Stimulated activated naive CD8-positive, alpha-beta T cell treated with anti-CD3 and anti-CD28 coated beads, Interleukin-15, Interleukin-2, amounts not matched to agents 100 ng/mL and 50 ng/mL, for 24 hours (primary cell): Measurements from ENCODE around the gene ALDH3A2.
A peak's percentile ranks its signal among the peaks of the same experiment; 100 is the strongest.

ENCODE experiments used
- H3K27ac Mint-ChIP-seq: one replicate; pipeline ENCODE4 v1.8.0; 2021; ENCODE audit warnings: mild to moderate bottlenecking, mixed read lengths
- H3K27me3 Mint-ChIP-seq: one replicate; pipeline ENCODE4 v1.8.0; 2021; ENCODE audit warnings: mixed read lengths
- H3K36me3 Mint-ChIP-seq: one replicate; pipeline ENCODE4 v1.8.0; 2021; ENCODE audit warnings: low read depth, mixed read lengths
- H3K4me1 Mint-ChIP-seq: one replicate; pipeline ENCODE4 v1.8.0; 2021; ENCODE audit warnings: low read depth, mixed read lengths
- H3K4me3 Mint-ChIP-seq: one replicate; pipeline ENCODE4 v1.8.0; 2021; ENCODE audit warnings: mild to moderate bottlenecking, mixed read lengths
- H3K9me3 Mint-ChIP-seq: one replicate; pipeline ENCODE4 v1.8.0; 2021; ENCODE audit warnings: mixed read lengths

Gene ALDH3A2

GRCh38 chr17:19648475-19649273 is at the start of gene ALDH3A2:
TSS of gene ALDH3A2 (plus strand) at chr17:19648751. CDS start at chr17:19648972, 221 bp downstream.
- Mint-ChIP-seq H3K4me1 (peaks cover 38% of the 10 kb centered on the region), H3K36me3 (peaks cover 6% of the 10 kb centered on the region), H3K4me3 (peak within 1 kb of the TSS; percentile 91), H3K27me3 (no peaks in the 10 kb centered on the region), H3K27ac (peak within 1 kb of the TSS; percentile 93), H3K9me3 (no peaks in the 10 kb centered on the region)

DNA sequence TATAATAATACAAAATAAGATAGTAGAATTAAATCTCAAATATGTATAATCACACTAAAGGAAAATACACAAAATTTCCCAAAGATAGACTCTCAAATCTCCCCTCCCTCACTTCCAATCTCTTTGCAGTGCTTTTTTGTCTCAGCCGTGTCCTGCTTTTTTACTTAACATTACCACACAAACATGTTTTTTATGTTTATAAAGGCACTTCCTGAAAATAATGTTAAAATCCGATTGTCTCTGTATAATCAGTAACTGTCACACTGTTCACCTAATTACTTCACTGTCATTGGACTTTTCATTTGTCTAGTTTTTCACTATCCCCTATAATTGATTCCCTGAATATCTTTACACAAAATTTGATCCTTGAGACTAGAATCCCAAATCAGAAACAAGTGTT is 38.2 kb upstream of the ALDH3A2 start:
- Mint-ChIP-seq H3K27ac (no peak overlapping the region), H3K4me3 (no peak overlapping the region), H3K4me1 (no peaks in the 10 kb centered on the region), H3K36me3 (no peaks in the 10 kb centered on the region), H3K27me3 (no peaks in the 10 kb centered on the region), H3K9me3 (no peaks in the 10 kb centered on the region)

GRCh38 chr17:19610879-19611278 is 37.7 kb upstream of the ALDH3A2 start:
- Mint-ChIP-seq H3K36me3 (no peaks in the 10 kb centered on the region), H3K27ac (no peak overlapping the region), H3K4me3 (no peak overlapping the region), H3K9me3 (no peaks in the 10 kb centered on the region), H3K4me1 (no peaks in the 10 kb centered on the region), H3K27me3 (no peaks in the 10 kb centered on the region)

DNA sequence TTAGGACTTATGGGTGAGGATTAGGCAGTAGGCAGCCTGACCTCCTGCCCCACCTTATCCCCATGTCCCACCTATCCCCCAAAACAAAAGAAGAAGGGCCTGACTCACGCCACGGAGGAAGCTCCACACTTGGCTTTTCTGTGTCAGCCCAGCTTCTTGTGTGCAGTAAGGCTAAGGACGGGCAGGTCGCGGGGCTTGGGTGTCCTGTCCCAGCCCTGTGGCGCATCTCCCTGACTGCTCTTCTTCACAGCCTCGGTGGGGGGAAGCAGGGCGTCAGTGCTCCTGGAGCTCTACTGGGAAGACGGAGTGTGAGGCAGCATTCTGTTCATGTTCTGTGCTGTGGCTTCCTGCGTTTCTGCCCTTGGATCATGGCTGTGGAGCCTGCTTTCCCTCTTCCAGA is 34.6 kb upstream of the ALDH3A2 start:
- Mint-ChIP-seq H3K4me1 (no peaks in the 10 kb centered on the region), H3K27me3 (no peaks in the 10 kb centered on the region), H3K9me3 (peaks cover 13% of the 10 kb centered on the region), H3K36me3 (peaks cover 12% of the 10 kb centered on the region), H3K27ac (no peak overlapping the region), H3K4me3 (no peak overlapping the region)

GRCh38 chr17:19614900-19615299 is 33.7 kb upstream of the ALDH3A2 start:
- peaks cover 22% of the 10 kb centered on the region for H3K9me3 Mint-ChIP-seq
- no peak overlapping the region for H3K4me3 Mint-ChIP-seq
- no peaks in the 10 kb centered on the region for H3K4me1 Mint-ChIP-seq
- H3K27me3 Mint-ChIP-seq, result no peaks in the 10 kb centered on the region
- no peak overlapping the region for H3K27ac Mint-ChIP-seq
- H3K36me3 Mint-ChIP-seq, result peaks cover 22% of the 10 kb centered on the region

DNA sequence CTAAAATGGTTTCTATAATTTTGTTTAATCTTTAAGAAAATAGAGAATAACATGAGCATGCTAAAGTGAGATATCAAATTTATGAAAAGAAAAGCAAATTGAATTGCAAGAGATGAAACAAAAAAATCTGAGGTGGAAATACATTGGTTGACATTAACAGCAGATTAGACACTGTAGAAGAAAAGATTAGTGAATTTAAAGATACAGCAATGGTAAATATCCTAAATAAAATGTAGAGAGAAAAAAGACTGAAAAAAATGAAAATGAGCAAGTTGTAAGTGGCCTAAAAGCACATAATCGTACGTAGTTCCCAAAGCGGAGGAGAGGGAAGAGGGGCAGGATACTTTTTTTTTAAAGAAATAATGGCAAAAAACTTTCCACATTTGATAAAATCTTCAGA is 30.5 kb upstream of the ALDH3A2 start:
- Mint-ChIP-seq H3K36me3 (peaks cover 24% of the 10 kb centered on the region), H3K4me3 (no peak overlapping the region), H3K27ac (no peak overlapping the region), H3K9me3 (peaks cover 24% of the 10 kb centered on the region), H3K27me3 (peaks cover 3% of the 10 kb centered on the region), H3K4me1 (no peaks in the 10 kb centered on the region)

GRCh38 chr17:19619705-19620325 is 28.7 kb upstream of the ALDH3A2 start:
- H3K27me3 Mint-ChIP-seq, result peaks cover 6% of the 10 kb centered on the region
- peaks cover 24% of the 10 kb centered on the region for H3K36me3 Mint-ChIP-seq
- H3K4me1 Mint-ChIP-seq, result no peaks in the 10 kb centered on the region
- H3K27ac Mint-ChIP-seq, result no peak overlapping the region
- H3K4me3 Mint-ChIP-seq, result no peak overlapping the region
- peaks cover 24% of the 10 kb centered on the region for H3K9me3 Mint-ChIP-seq

DNA sequence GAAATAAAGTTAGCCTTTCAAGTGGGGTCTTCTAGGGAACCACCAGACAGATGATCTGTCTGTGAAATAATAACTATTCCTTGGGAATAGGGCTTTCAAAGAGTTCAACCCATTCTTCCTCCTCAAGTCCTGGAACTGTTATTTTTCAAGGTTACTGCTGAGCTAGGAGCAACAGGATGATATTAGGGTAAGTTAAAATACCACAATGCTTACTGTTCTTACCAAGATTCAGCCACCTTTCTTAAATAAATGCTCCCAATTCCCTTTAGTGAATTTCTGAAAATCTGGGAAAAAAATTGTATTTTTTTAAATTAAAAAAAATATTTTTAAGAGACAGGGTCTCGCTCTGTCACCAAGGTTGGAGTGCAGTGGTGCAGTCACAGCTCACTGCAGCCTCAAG is 26.9 kb upstream of the ALDH3A2 start:
- no peaks in the 10 kb centered on the region for H3K4me1 Mint-ChIP-seq
- H3K27me3 Mint-ChIP-seq, result peaks cover 10% of the 10 kb centered on the region
- H3K27ac Mint-ChIP-seq, result no peak overlapping the region

GRCh38 chr17:19626079-19626478 is 22.5 kb upstream of the ALDH3A2 start:
- Mint-ChIP-seq H3K9me3 (no peaks in the 10 kb centered on the region), H3K4me3 (no peak overlapping the region), H3K36me3 (no peaks in the 10 kb centered on the region), H3K4me1 (no peaks in the 10 kb centered on the region), H3K27ac (no peak overlapping the region), H3K27me3 (peaks cover 10% of the 10 kb centered on the region)

More for the DNA sequence above, 26.9 kb upstream of the ALDH3A2 start:
- no peak overlapping the region for H3K4me3 Mint-ChIP-seq
- peaks cover 24% of the 10 kb centered on the region for H3K9me3 Mint-ChIP-seq
- peaks cover 24% of the 10 kb centered on the region for H3K36me3 Mint-ChIP-seq

- no peaks in the 10 kb centered on the region for H3K4me1 Mint-ChIP-seq
- H3K9me3 Mint-ChIP-seq, result no peaks in the 10 kb centered on the region
- H3K27ac Mint-ChIP-seq, result no peak overlapping the region
- H3K4me3 Mint-ChIP-seq, result no peak overlapping the region
- no peaks in the 10 kb centered on the region for H3K36me3 Mint-ChIP-seq
- H3K27me3 Mint-ChIP-seq, result peaks cover 10% of the 10 kb centered on the region
Observed at GRCh38 chr17:19629449-19629848, 19.1 kb upstream of the ALDH3A2 start.

GRCh38 chr17:19630035-19630434 is 18.5 kb upstream of the ALDH3A2 start:
- Mint-ChIP-seq H3K4me3 (no peak overlapping the region), H3K27ac (no peak overlapping the region), H3K36me3 (no peaks in the 10 kb centered on the region), H3K9me3 (no peaks in the 10 kb centered on the region), H3K27me3 (peaks cover 10% of the 10 kb centered on the region), H3K4me1 (no peaks in the 10 kb centered on the region)

- Mint-ChIP-seq H3K4me3 (no peak overlapping the region), H3K27ac (no peak overlapping the region), H3K36me3 (no peaks in the 10 kb centered on the region), H3K9me3 (no peaks in the 10 kb centered on the region), H3K27me3 (peaks cover 14% of the 10 kb centered on the region), H3K4me1 (no peaks in the 10 kb centered on the region)
Observed at GRCh38 chr17:19630661-19631060, 17.9 kb upstream of the ALDH3A2 start.

DNA sequence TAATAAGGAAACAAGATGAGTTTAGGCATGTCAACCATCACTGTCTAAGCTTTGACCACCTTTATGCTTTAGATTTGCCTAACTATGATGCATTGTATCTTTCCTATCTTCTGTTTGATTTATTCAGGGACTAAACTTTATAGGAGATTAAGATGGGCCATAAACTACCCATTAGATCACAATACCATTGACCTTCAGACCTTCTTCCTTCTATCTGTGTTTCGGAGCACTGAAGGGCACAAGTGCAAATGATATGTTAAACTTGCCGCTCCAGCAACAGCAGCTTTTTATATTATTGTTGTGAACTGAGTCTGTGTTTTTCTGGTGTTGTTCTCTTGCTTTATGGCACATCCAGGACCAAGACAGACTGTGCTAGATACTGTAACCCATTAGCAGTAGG is 16.6 kb upstream of the ALDH3A2 start:
- Mint-ChIP-seq H3K36me3 (no peaks in the 10 kb centered on the region), H3K4me3 (no peak overlapping the region), H3K9me3 (no peaks in the 10 kb centered on the region), H3K27me3 (peaks cover 20% of the 10 kb centered on the region), H3K27ac (no peak overlapping the region), H3K4me1 (no peaks in the 10 kb centered on the region)

- Mint-ChIP-seq H3K27me3 (peaks cover 23% of the 10 kb centered on the region), H3K4me3 (no peak overlapping the region), H3K36me3 (no peaks in the 10 kb centered on the region), H3K27ac (no peak overlapping the region), H3K9me3 (no peaks in the 10 kb centered on the region), H3K4me1 (peaks cover 15% of the 10 kb centered on the region)
Observed at GRCh38 chr17:19641687-19642372, 6.7 kb upstream of the ALDH3A2 start.

- H3K4me1 Mint-ChIP-seq, result peaks cover 21% of the 10 kb centered on the region
- H3K36me3 Mint-ChIP-seq, result no peaks in the 10 kb centered on the region
- H3K27ac Mint-ChIP-seq, result no peak overlapping the region
- H3K27me3 Mint-ChIP-seq, result peaks cover 17% of the 10 kb centered on the region
- H3K4me3 Mint-ChIP-seq, result no peak overlapping the region
- no peaks in the 10 kb centered on the region for H3K9me3 Mint-ChIP-seq
Observed at GRCh38 chr17:19642373-19642893, 6.1 kb upstream of the ALDH3A2 start.
